GM12878 (cell line): Measurements from ENCODE around the gene TAF4. TPM values are rescaled to one million over a fixed set of nuclear protein-coding genes. Genes with fewer than 3 reads are reported as not detected.

ENCODE experiments used
- ATAC-seq: fragments of 200-7000 bp; cut with Tn5 transposase; 3 replicates; pipeline ENCODE4 v1.9.1; 2020; ENCODE audit warnings: mild to moderate bottlenecking, moderate library complexity
- BruUV-seq: library from RNA; stranded (reverse); fragments of 400-500 nt; replicated peaks from 2 replicates; lab custom pipeline; 2021; lab: Mats Ljungman, UMichigan
- CTCF ChIA-PET: fragments of 300-600 bp; sonication (Branson Sonifier 250); formaldehyde crosslinking; extraction: SDS; loops from one replicate; lab custom pipeline; 2021; ENCODE audit warnings: inconsistent platforms; lab: Yijun Ruan, JAX
- POLR2A ChIA-PET: fragments of 350-600 bp; formaldehyde crosslinking; extraction: SDS; loops from one replicate; lab custom pipeline; 2021; ENCODE audit warnings: inconsistent platforms; lab: Charles Lee
- RAD21 ChIA-PET: fragments of 300-600 bp; sonication (Branson Sonifier 250); formaldehyde crosslinking; loops from one replicate; lab custom pipeline; 2023; ENCODE audit warnings: antibody characterized with exemption; ENCODE audit not compliant: unreplicated experiment; lab: Charles Lee
- SMC1A ChIA-PET: fragments of 300-600 bp; sonication (Branson Sonifier 250); formaldehyde crosslinking; loops from one replicate; lab custom pipeline; 2023; ENCODE audit not compliant: unreplicated experiment, uncharacterized antibody; lab: Charles Lee
- DNase-seq: peaks from one replicate; pipeline ENCODE4 v3.0.0-alpha.2; 2011; ENCODE audit warnings: low read depth, low spot score
- FAIRE-seq: peaks from 3 replicates; lab custom pipeline; 2011; peaks lifted over from hg19 to GRCh38; lab: Jason Lieb, UNC
- H2AFZ ChIP-seq: 2 replicates; pipeline ENCODE4 v1.6.0; 2011; ENCODE audit warnings: low read depth, low read length, control low read depth; ENCODE audit not compliant: control insufficient read depth
- H3K27ac ChIP-seq: 2 replicates; pipeline ENCODE4 v1.5.1; 2011; ENCODE audit warnings: control low read depth; ENCODE audit not compliant: control insufficient read depth, insufficient read depth
- H3K27me3 ChIP-seq, 2 experiments: replicated peaks in 1 of 2; 2 replicates each; pipeline versions ENCODE4 v1.6.0 to v1.6.1; 2011; ENCODE audit warnings: low read length in 1 of 2; ENCODE audit not compliant: control insufficient read depth in 2 of 2, insufficient read depth in 2 of 2
- H3K36me3 ChIP-seq, 2 experiments: 2 replicates each; pipeline ENCODE4 v1.5.1; 2011; ENCODE audit warnings: low read length in 1 of 2; ENCODE audit not compliant: control insufficient read depth in 2 of 2, insufficient read depth in 2 of 2
- H3K4me1 ChIP-seq: 2 replicates; pipeline ENCODE4 v1.6.1; 2011; ENCODE audit warnings: mild to moderate bottlenecking, low read length, moderate library complexity, mixed read lengths; ENCODE audit not compliant: control insufficient read depth, insufficient read depth
- H3K4me2 ChIP-seq: 2 replicates; pipeline ENCODE4 v1.6.0; 2011; ENCODE audit warnings: control low read depth; ENCODE audit not compliant: control insufficient read depth, insufficient read depth
- H3K4me3 ChIP-seq: fragments of 200-600 bp; sonication (generic); 2 replicates; pipeline ENCODE4 v1.5.1; 2016
- H3K79me2 ChIP-seq: 2 replicates; pipeline ENCODE4 v1.6.0; 2011; ENCODE audit warnings: low read length; ENCODE audit not compliant: control insufficient read depth, insufficient read depth
- H3K9ac ChIP-seq: 2 replicates; pipeline ENCODE4 v1.8.0; 2011; ENCODE audit warnings: low read length, control low read depth, mixed read lengths; ENCODE audit not compliant: control insufficient read depth, insufficient read depth
- H3K9me3 ChIP-seq: replicated peaks from 3 replicates; pipeline ENCODE4 v1.5.1; 2011; ENCODE audit warnings: mild to moderate bottlenecking, low read length; ENCODE audit not compliant: control insufficient read depth, insufficient read depth
- H4K20me1 ChIP-seq: 2 replicates; pipeline ENCODE4 v1.6.0; 2011; ENCODE audit not compliant: control insufficient read depth, insufficient read depth
- ASH2L ChIP-seq: fragments of 300-600, 200-600 bp; sonication (generic); IDR thresholded peaks from 2 replicates; pipeline ENCODE4 v1.6.1; 2017; ENCODE audit warnings: low read depth, mild to moderate bottlenecking, borderline replicate concordance
- FOXK2 ChIP-seq: fragments of 450-650 bp; IDR thresholded peaks from 2 replicates; pipeline ENCODE4 v1.6.1; 2017; ENCODE audit warnings: mild to moderate bottlenecking, moderate library complexity
- HDAC6 ChIP-seq: fragments of 200-600 bp; sonication (generic); IDR thresholded peaks from one replicate; pipeline ENCODE4 v1.8.0; 2017; ENCODE audit warnings: antibody characterized with exemption; ENCODE audit not compliant: unreplicated experiment
- NR2F1 ChIP-seq: fragments of 450-650 bp; conservative IDR thresholded peaks from 2 replicates; pipeline ENCODE4 v1.6.1; 2017; ENCODE audit warnings: mild to moderate bottlenecking
- RELB ChIP-seq: fragments of 450-650 bp; IDR thresholded peaks from 2 replicates; pipeline ENCODE4 v1.6.1; 2017; ENCODE audit warnings: low read depth, mild to moderate bottlenecking, moderate library complexity
- ZNF207 ChIP-seq: fragments of 450-650 bp; IDR thresholded peaks from 2 replicates; pipeline ENCODE4 v1.6.1; 2014; ENCODE audit warnings: antibody characterized with exemption, mild to moderate bottlenecking, borderline replicate concordance
- ZNF274 ChIP-seq: IDR thresholded peaks from one replicate; pipeline ENCODE4 v1.8.0; 2011; ENCODE audit not compliant: insufficient read length, insufficient read depth
- ZSCAN29 ChIP-seq: fragments of 450-650 bp; IDR thresholded peaks from 2 replicates; pipeline ENCODE4 v1.6.1; 2017; ENCODE audit warnings: mild to moderate bottlenecking, moderate library complexity
- WGBS: methylation state at CpG from one replicate; pipeline ENCODE4 v1.1.6; 2016; ENCODE audit warnings: low lambda C conversion rate; ENCODE audit not compliant: insufficient replicate concordance, insufficient coverage; ENCODE audit errors: missing lambda C conversion rate; 5-methylcytosine and 5-hydroxymethylcytosine counted together
- in situ Hi-C: fragments of 300-500 bp; cut with MboI; formaldehyde crosslinking; loops from 9 replicates; pipeline ENCODE4 v1.14.3; 2018; ENCODE audit warnings: mixed read lengths
- intact Hi-C: fragments of 100-400 bp; cut with micrococcal nuclease; formaldehyde crosslinking; loops from one replicate; pipeline ENCODE4 v1.14.2; 2022; ENCODE audit not compliant: unreplicated experiment
- polyA plus RNA-seq, 11 experiments: library from polyadenylated mRNA; depleted of rRNA in 4 of 11; unstranded in 6 of 11; stranded (reverse) in 5 of 11; fragments of >200 nt; fragmentation: Nextera tagmentation in 4 of 11; fragmentation: Illumina TruSeq in 1 of 11; extraction: Ambion mirVana in 4 of 11; extraction: Trizol in 1 of 11; gene quantifications; 1 replicate in 1 of 11; 2 replicates in 10 of 11; pipeline versions ENCODE4 v1.2.1 to v1.2.3, GENCODE V29; 2011 to 2016; ENCODE audit warnings: inconsistent platforms in 2 of 11, missing spikeins in 2 of 11, low read depth in 1 of 11
- total RNA-seq, 4 experiments: library from RNA; depleted of rRNA in 3 of 4; stranded (reverse); fragments of >200 nt in 3 of 4; fragmentation: Illumina TruSeq in 1 of 4; extraction: Trizol in 1 of 4; gene quantifications; 2 replicates each; pipeline versions ENCODE4 v1.2.1 to v1.2.3, GENCODE V29; 2013 to 2021

TAF4 gene
- total and polyA plus RNA-seq, 10 of the 15 experiments (the other 5 are each of a cell fraction or from before 2014, with no cell fraction given), result 0.39 to 16.9 (median 3.4) TPM

GRCh38 chr20:61968036-61968810 lies 97.5 kb downstream of the TAF4 start:
- FAIRE-seq (no peak), ATAC-seq (no peak)
- ChIA-PET RAD21 (no interaction called here), POLR2A (no interaction called here), CTCF (no interaction called here)
- H4K20me1 ChIP-seq, result no peaks in the 10 kb centered on the region
- H3K27ac ChIP-seq, result no peak overlapping the region
- intact Hi-C loops, result no loop called here
- in situ Hi-C loops, result loop anchor here (5.0 kb wide), 1 partner anchor 51 kb away; no protein-coding TSS in a partner anchor
- peaks cover 0 to 2% of the 10 kb centered on the region in 2 experiments; a peak in 2 of 4 replicates for H3K36me3 ChIP-seq
- no peaks in the 10 kb centered on the region for H3K4me1 ChIP-seq
- H3K4me3 ChIP-seq, result no peak overlapping the region
- no peak for TF ChIP-seq HDAC6
- TF ChIP-seq FOXK2, result 0 out of 2 replicates have a peak, but pooled peaks have one; percentile 12
- TF ChIP-seq, all 136 proteins: peak for 1
- whole genome bisulfite sequencing, result 66% methylated on average over 22 of the region's 22 CpGs
- H3K79me2 ChIP-seq, result no peaks in the 10 kb centered on the region
- no peak overlapping the region for H3K9ac ChIP-seq
- no TSS peak for BruUV-seq
- no peak overlapping the region for H2AFZ ChIP-seq
- no peaks in the 10 kb centered on the region for H3K9me3 ChIP-seq
- no peaks in the 10 kb centered on the region; a peak in 1 of 4 replicates for H3K27me3 ChIP-seq
- no peak for DNase-seq
- SMC1A ChIA-PET, result no interaction called here
- H3K4me2 ChIP-seq, result no peak overlapping the region

- 90% methylated on average over 3 of the region's 7 CpGs for WGBS
- no peak overlapping the region for H3K27ac ChIP-seq
- H3K4me1 ChIP-seq, result no peaks in the 10 kb centered on the region
- no peak for TF ChIP-seq ZSCAN29
- no peak for TF ChIP-seq ZNF207
- no peak for TF ChIP-seq ZNF274
- TF ChIP-seq NR2F1, result no peak
- no peak for TF ChIP-seq ASH2L
- no peak for TF ChIP-seq RELB
- no peak overlapping the region for H3K4me2 ChIP-seq
- H3K9me3 ChIP-seq, result no peaks in the 10 kb centered on the region
- no peak overlapping the region for H3K9ac ChIP-seq
- no peaks in the 10 kb centered on the region for H4K20me1 ChIP-seq
- DNase-seq (no peak), ATAC-seq (no peak), FAIRE-seq (no peak)
- ChIA-PET RAD21 (no interaction called here), POLR2A (no interaction called here), SMC1A (no interaction called here), CTCF (no interaction called here)
- H2AFZ ChIP-seq, result no peak overlapping the region
- in situ Hi-C loops (loop anchor here (5.0 kb wide), 1 partner anchor 50 kb away; no protein-coding TSS in a partner anchor), intact Hi-C loops (no loop called here)
- no peak overlapping the region for H3K4me3 ChIP-seq
- BruUV-seq, result no TSS peak
- H3K79me2 ChIP-seq, result no peaks in the 10 kb centered on the region
- H3K36me3 ChIP-seq, result peaks cover 0 to under 1% of the 10 kb centered on the region in 2 experiments; a peak in 2 of 4 replicates
- H3K27me3 ChIP-seq, result no peaks in the 10 kb centered on the region; a peak in 1 of 4 replicates
Measured at GRCh38 chr20:61967300-61967699, 98.4 kb downstream of the TAF4 start.
